PC-9 (cell line): Measurements from ENCODE around the gene MYO1F.

Experiments
- EZH2 ChIP-seq: fragments of 200-600 bp; sonication (generic); IDR thresholded peaks from 2 replicates; pipeline ENCODE4 v1.8.0; 2017; ENCODE audit warnings: antibody characterized with exemption, low read depth
- TF ChIP-seq, protein P1 (sequence below): fragments of 200-600 bp; sonication (generic); conservative IDR thresholded peaks from 2 replicates; pipeline ENCODE4 v1.6.1; 2017; ENCODE audit warnings: mixed run types, antibody characterized with exemption, mild to moderate bottlenecking, moderate library complexity

- TF ChIP-seq, protein P1, sequence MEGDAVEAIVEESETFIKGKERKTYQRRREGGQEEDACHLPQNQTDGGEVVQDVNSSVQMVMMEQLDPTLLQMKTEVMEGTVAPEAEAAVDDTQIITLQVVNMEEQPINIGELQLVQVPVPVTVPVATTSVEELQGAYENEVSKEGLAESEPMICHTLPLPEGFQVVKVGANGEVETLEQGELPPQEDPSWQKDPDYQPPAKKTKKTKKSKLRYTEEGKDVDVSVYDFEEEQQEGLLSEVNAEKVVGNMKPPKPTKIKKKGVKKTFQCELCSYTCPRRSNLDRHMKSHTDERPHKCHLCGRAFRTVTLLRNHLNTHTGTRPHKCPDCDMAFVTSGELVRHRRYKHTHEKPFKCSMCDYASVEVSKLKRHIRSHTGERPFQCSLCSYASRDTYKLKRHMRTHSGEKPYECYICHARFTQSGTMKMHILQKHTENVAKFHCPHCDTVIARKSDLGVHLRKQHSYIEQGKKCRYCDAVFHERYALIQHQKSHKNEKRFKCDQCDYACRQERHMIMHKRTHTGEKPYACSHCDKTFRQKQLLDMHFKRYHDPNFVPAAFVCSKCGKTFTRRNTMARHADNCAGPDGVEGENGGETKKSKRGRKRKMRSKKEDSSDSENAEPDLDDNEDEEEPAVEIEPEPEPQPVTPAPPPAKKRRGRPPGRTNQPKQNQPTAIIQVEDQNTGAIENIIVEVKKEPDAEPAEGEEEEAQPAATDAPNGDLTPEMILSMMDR: no peak
- no peak for TF ChIP-seq EZH2
Observed at GRCh38 chr19:8482696-8483095, 94.5 kb downstream of the MYO1F start.
